ENCODE results near the gene NLRP6.

The NLRP6 gene

GRCh38 chr11:255816-256215, 22.4 kb upstream of the NLRP6 start:
- no peak for TF ChIP-seq CTCF (IDR thresholded peaks at IDR 0.05; ENCODE audit: poor library complexity, severe bottlenecking)
- Histone ChIP-seq H3K4me1 (ENCODE audit: insufficient read depth, poor library complexity, severe bottlenecking) (no peaks in the 10 kb centered on the region), H3K27ac (ENCODE audit: poor library complexity, severe bottlenecking) (no peak overlapping the region), H3K36me3 (ENCODE audit: low read depth) (peaks cover 16% of the 10 kb centered on the region), H3K4me3 (ENCODE audit: severe bottlenecking) (no peak overlapping the region), H3K9me3 (ENCODE audit: severe bottlenecking) (no peaks in the 10 kb centered on the region), H3K27me3 (ENCODE audit: insufficient read depth, poor library complexity, severe bottlenecking) (no peaks in the 10 kb centered on the region)
- ATAC-seq (ENCODE audit: low read depth) (no peak), DNase-seq (ENCODE audit: low spot score) (no peak)

- DNase-seq (ENCODE audit: low spot score): no peak
- TF ChIP-seq CTCF (IDR thresholded peaks at IDR 0.05; ENCODE audit: poor library complexity, severe bottlenecking): no peak
- Histone ChIP-seq H3K4me3 (ENCODE audit: severe bottlenecking) (no peak overlapping the region), H3K4me1 (ENCODE audit: insufficient read depth, poor library complexity, severe bottlenecking) (no peaks in the 10 kb centered on the region), H3K9me3 (ENCODE audit: severe bottlenecking) (no peaks in the 10 kb centered on the region), H3K27ac (ENCODE audit: poor library complexity, severe bottlenecking) (no peak overlapping the region), H3K27me3 (ENCODE audit: insufficient read depth, poor library complexity, severe bottlenecking) (no peaks in the 10 kb centered on the region), H3K36me3 (ENCODE audit: low read depth) (peaks cover 2% of the 10 kb centered on the region)
- no peak for ATAC-seq (ENCODE audit: low read depth)
Measured at GRCh38 chr11:256952-257737, 21.1 kb upstream of the NLRP6 start.

GRCh38 chr11:257766-258493, 20.3 kb upstream of the NLRP6 start:
- DNase-seq (ENCODE audit: low spot score): no peak
- ATAC-seq (ENCODE audit: low read depth): peak; percentile 41; the same call in 1 of the 3 replicates
- no peak overlapping the region for H3K27ac ChIP-seq (ENCODE audit: poor library complexity, severe bottlenecking)
- H3K4me3 ChIP-seq (ENCODE audit: severe bottlenecking): no peak overlapping the region
- no peaks in the 10 kb centered on the region for H3K27me3 ChIP-seq (ENCODE audit: insufficient read depth, poor library complexity, severe bottlenecking)
- H3K36me3 ChIP-seq (ENCODE audit: low read depth): no peaks in the 10 kb centered on the region
- H3K9me3 ChIP-seq (ENCODE audit: severe bottlenecking): no peaks in the 10 kb centered on the region
- peak; percentile 17 for TF ChIP-seq CTCF (IDR thresholded peaks at IDR 0.05; ENCODE audit: poor library complexity, severe bottlenecking)
- no peaks in the 10 kb centered on the region for H3K4me1 ChIP-seq (ENCODE audit: insufficient read depth, poor library complexity, severe bottlenecking)

GRCh38 chr11:259413-259812, 18.8 kb upstream of the NLRP6 start:
- no peak for TF ChIP-seq CTCF (IDR thresholded peaks at IDR 0.05; ENCODE audit: poor library complexity, severe bottlenecking)
- no peak for ATAC-seq (ENCODE audit: low read depth)
- H3K4me1 ChIP-seq (ENCODE audit: insufficient read depth, poor library complexity, severe bottlenecking): no peaks in the 10 kb centered on the region

More at GRCh38 chr11:259413-259812, 18.8 kb upstream of the NLRP6 start:
- Histone ChIP-seq H3K4me3 (ENCODE audit: severe bottlenecking) (no peak overlapping the region), H3K9me3 (ENCODE audit: severe bottlenecking) (no peaks in the 10 kb centered on the region), H3K36me3 (ENCODE audit: low read depth) (no peaks in the 10 kb centered on the region), H3K27ac (ENCODE audit: poor library complexity, severe bottlenecking) (no peak overlapping the region), H3K27me3 (ENCODE audit: insufficient read depth, poor library complexity, severe bottlenecking) (no peaks in the 10 kb centered on the region)
- DNase-seq (ENCODE audit: low spot score): no peak

Data from RWPE2 (cell line).